ENCODE data around the gene CDC42BPB. TPM values are rescaled to one million over a fixed set of nuclear protein-coding genes. Genes with fewer than 3 reads are reported as not detected.
A peak's percentile ranks its signal among the peaks of the same experiment; 100 is the strongest.

The CDC42BPB gene
- total RNA-seq, 4 donors from 2014 or later: 80.6 to 157 (median 118) TPM

DNA sequence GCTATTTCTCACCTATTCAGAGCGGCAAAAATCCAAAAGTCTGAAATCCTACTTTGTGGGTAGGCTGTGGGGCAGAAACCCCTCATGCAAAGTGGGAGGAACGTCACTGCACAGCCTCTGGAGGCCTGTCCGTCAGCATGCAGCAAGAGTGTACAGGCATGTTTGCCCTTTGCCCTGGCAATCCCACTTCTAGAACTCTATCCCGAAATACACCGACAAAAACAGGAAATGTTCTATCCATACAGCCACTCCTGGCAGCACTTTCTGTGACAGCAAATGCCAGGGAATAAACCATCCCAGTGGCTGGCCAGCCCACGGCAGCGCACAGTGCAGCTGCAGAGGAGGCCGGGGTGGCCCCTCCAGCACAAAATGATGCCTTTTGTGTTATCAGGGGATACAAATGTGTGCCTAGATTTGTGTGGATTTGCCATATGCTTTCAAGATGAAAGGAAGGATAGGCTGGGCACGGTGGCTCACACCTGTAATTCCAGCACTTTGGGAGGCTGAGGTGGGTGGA, 95.2 kb downstream of the CDC42BPB start:
- no peaks in the 10 kb centered on the region for H3K36me3 ChIP-seq

DNA sequence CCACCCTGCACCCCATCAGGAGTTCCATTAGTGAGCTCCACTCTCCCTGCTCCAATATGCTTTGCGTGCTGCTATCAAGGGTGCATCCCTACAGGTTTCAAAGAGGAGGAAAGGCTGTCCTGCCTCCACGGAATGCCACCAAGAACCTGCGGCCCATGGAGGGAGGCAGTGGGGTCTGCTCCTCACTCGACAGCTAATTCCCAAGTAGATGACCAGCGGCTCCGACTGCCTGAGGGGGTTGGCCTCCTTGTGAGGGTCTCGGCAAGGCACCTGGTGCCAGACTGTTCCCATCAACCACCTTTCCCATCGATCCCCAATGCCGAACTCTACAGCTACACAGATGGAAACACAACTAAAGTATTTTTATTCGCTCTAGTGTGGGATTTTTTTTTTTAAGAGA, 98.9 kb downstream of the CDC42BPB start:
- H3K27ac ChIP-seq: no peak overlapping the region
- no peaks in the 10 kb centered on the region for H3K36me3 ChIP-seq
- no peaks in the 10 kb centered on the region for H3K9me3 ChIP-seq
- intact Hi-C loops (cut with DNase I; ENCODE audit: low total_unique reads): no loop called here
- H3K4me3 ChIP-seq: no peak overlapping the region
- no peaks in the 10 kb centered on the region for H3K27me3 ChIP-seq
- DNase-seq: no peak
- TF ChIP-seq, protein P1, sequence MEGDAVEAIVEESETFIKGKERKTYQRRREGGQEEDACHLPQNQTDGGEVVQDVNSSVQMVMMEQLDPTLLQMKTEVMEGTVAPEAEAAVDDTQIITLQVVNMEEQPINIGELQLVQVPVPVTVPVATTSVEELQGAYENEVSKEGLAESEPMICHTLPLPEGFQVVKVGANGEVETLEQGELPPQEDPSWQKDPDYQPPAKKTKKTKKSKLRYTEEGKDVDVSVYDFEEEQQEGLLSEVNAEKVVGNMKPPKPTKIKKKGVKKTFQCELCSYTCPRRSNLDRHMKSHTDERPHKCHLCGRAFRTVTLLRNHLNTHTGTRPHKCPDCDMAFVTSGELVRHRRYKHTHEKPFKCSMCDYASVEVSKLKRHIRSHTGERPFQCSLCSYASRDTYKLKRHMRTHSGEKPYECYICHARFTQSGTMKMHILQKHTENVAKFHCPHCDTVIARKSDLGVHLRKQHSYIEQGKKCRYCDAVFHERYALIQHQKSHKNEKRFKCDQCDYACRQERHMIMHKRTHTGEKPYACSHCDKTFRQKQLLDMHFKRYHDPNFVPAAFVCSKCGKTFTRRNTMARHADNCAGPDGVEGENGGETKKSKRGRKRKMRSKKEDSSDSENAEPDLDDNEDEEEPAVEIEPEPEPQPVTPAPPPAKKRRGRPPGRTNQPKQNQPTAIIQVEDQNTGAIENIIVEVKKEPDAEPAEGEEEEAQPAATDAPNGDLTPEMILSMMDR (IDR thresholded peaks at IDR 0.05): no peak
- no peak for TF ChIP-seq POLR2A (IDR thresholded peaks at IDR 0.05)
- H3K4me1 ChIP-seq: no peaks in the 10 kb centered on the region

More for the DNA sequence above, 95.2 kb downstream of the CDC42BPB start:
- no peaks in the 10 kb centered on the region for H3K4me1 ChIP-seq
- H3K4me3 ChIP-seq: no peak overlapping the region
- no peak for TF ChIP-seq POLR2A (IDR thresholded peaks at IDR 0.05)
- TF ChIP-seq, protein P1 (IDR thresholded peaks at IDR 0.05): no peak
- H3K9me3 ChIP-seq: no peaks in the 10 kb centered on the region
- DNase-seq: no peak
- no peaks in the 10 kb centered on the region for H3K27me3 ChIP-seq
- intact Hi-C loops (cut with DNase I; ENCODE audit: low total_unique reads): no loop called here
- H3K27ac ChIP-seq: no peak overlapping the region

DNA sequence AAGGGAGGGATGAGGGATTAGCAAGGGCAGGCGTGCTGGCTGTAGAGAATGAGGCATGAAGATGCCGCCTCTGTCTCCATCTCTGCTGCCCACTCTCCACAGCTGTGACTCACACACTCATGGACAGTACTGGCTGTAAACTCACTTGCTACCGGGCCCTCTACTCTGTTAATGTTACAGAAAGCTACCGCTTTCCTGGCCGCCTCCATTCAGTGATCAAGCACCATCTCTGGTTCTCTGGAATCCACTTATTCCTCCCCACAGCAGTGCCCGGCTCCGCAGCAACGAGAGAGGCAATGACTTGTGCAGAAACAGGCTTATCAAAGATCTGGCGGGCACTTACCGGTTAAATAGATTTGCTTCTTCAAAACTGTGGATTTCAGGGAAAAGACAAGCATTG, 100.1 kb downstream of the CDC42BPB start:
- Histone ChIP-seq H3K27me3 (no peaks in the 10 kb centered on the region), H3K4me1 (no peaks in the 10 kb centered on the region), H3K27ac (no peak overlapping the region), H3K36me3 (no peaks in the 10 kb centered on the region), H3K4me3 (no peak overlapping the region), H3K9me3 (no peaks in the 10 kb centered on the region)
- DNase-seq: no peak
- intact Hi-C loops (cut with DNase I; ENCODE audit: low total_unique reads): no loop called here
- TF ChIP-seq, protein P1 (IDR thresholded peaks at IDR 0.05): no peak
- no peak for TF ChIP-seq POLR2A (IDR thresholded peaks at IDR 0.05)

DNA sequence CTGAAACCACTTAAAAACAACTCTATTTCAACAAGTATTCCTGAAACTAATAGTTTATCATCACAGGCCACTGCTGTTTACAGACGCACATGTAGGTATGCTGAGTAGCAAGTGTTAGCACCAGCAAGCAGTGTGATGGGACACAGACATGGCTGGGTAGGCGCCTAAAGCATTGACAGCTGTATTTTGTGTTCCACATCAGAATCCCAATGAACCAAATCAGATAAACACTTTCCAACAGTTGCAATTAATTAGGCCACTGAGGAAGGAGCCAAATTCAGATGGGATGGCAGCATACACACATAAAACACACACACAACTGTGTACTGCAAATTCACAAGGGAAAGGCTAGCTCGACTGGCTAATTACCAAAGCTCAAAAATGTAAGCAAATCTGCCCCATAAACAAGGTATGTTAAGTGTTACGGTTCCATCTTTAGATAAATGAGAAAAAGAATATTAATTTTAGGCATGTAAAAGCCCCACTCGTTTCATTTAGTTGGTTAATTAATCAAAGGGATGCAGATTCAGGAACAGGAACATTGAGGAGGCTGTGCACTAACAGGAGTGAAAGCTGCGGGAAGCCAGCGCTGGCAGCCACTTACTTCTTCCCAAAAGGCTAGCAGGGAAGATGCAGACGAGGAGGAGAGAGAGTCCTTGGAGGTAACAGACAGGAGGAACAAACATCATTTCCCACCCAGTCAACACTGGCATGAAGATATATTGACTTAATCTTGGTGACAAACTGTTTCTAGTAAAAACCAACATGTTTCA, 101.5 kb downstream of the CDC42BPB start:
- TF ChIP-seq, protein P1 (IDR thresholded peaks at IDR 0.05): no peak
- no peak for TF ChIP-seq POLR2A (IDR thresholded peaks at IDR 0.05)
- DNase-seq: no peak
- peak overlapping the region in 1 of 2 donors; percentile 21 for H3K27ac ChIP-seq
- intact Hi-C loops (cut with DNase I; ENCODE audit: low total_unique reads): no loop called here
- no peaks in the 10 kb centered on the region for H3K36me3 ChIP-seq
- no peak overlapping the region for H3K4me3 ChIP-seq
- H3K27me3 ChIP-seq: no peaks in the 10 kb centered on the region
- H3K4me1 ChIP-seq: no peaks in the 10 kb centered on the region
- no peaks in the 10 kb centered on the region for H3K9me3 ChIP-seq

DNA sequence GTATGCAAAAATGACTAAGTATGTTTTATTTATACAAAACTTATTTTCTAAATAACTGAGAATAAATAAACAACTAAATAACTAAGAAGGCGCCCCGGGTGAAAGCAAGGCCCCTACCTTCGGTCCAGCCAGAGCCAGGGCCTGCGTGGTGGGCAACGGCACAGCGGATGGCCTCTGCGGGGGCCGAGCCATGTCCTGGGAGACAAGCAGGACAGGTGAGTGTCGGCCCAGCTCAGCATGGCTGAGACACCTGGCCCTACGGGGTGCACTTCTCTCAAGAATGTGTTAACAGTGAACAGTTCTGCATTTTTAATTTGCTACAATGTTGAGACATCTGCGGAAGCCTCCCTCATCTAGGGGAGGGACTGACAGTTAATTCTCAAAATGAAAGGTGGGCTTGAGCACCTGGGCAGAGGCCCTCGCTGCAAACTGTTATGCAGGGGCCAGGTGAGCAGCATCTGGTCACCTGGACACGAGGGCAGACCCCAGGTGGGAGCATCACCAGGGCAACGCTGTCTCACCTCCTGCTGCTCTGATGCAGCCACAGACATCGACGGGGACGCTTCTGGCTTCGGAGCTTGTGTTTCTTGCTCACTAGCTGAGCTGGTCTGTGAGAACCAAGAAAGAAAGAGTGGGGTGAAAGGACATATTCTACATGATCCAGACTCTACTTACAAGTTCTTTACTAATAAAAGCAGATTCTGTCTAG, 103.1 kb downstream of the CDC42BPB start:
- Histone ChIP-seq H3K4me1 (no peaks in the 10 kb centered on the region), H3K27me3 (no peaks in the 10 kb centered on the region), H3K9me3 (no peaks in the 10 kb centered on the region), H3K36me3 (no peaks in the 10 kb centered on the region), H3K27ac (no peak overlapping the region), H3K4me3 (no peak overlapping the region)
- TF ChIP-seq, protein P1 (IDR thresholded peaks at IDR 0.05): no peak
- TF ChIP-seq POLR2A (IDR thresholded peaks at IDR 0.05): no peak
- DNase-seq: no peak
- intact Hi-C loops (cut with DNase I; ENCODE audit: low total_unique reads): no loop called here
